ENCODE data around the gene PTPRD.

Gene PTPRD

GRCh38 chr9:8907868-8908267 is 1704.9 kb downstream of the PTPRD start (continued):
- TF ChIP-seq ZNF529 (tag by site-specific recombination; IDR thresholded peaks at IDR 0.05; ENCODE audit: insufficient replicate concordance) (no peak), ZSCAN4 (tag by site-specific recombination; IDR thresholded peaks at IDR 0.05) (no peak), BCL6B (tag by site-specific recombination; IDR thresholded peaks at IDR 0.05) (no peak), ZNF48 (tag by site-specific recombination; IDR thresholded peaks at IDR 0.05) (no peak), ZSCAN18 (tag by site-specific recombination; IDR thresholded peaks at IDR 0.05) (no peak), ZNF140 (tag by site-specific recombination; IDR thresholded peaks at IDR 0.05) (no peak), ZNF560 (tag by site-specific recombination; IDR thresholded peaks at IDR 0.05; ENCODE audit: borderline replicate concordance) (no peak), ZNF518A (tag by site-specific recombination; conservative IDR thresholded peaks at IDR 0.05; ENCODE audit: low read depth) (no peak)

- H3K27ac ChIP-seq (ENCODE audit: extremely low read depth, low read depth, low read length), result no peak overlapping the region
- H3K36me3 ChIP-seq (ENCODE audit: control insufficient read depth in 2 of 2, insufficient read depth in 1 of 2, low read length in 2 of 2), result no peaks in the 10 kb centered on the region
- H3K9me3 ChIP-seq (ENCODE audit: control insufficient read depth, insufficient read depth, low read depth, low read length), result no peaks in the 10 kb centered on the region
- ChIA-PET CTCF (interaction anchor here (0.6 to 1.9 kb wide), 2 partner anchors 10 to 61 kb away, joined by 3 to 15 read pairs; no protein-coding TSS in a partner anchor), POLR2A (interaction anchor here (0.7 kb wide), 1 partner anchor 677 kb away, joined by 3 read pairs; no protein-coding TSS in a partner anchor)
- TF ChIP-seq ZNF155 (tag by site-specific recombination; IDR thresholded peaks at IDR 0.05), result no peak
- no peak for TF ChIP-seq ZNF132 (tag by site-specific recombination; IDR thresholded peaks at IDR 0.05; ENCODE audit: borderline replicate concordance)
- TF ChIP-seq ZFHX2 (tag by site-specific recombination; conservative IDR thresholded peaks at IDR 0.05), result no peak
- TF ChIP-seq ZNF157 (tag by site-specific recombination; IDR thresholded peaks at IDR 0.05), result no peak
- H3K4me3 ChIP-seq (ENCODE audit: low read depth, low read length), result no peak overlapping the region
- H3K4me1 ChIP-seq (ENCODE audit: control insufficient read depth, insufficient read depth, low read length), result no peaks in the 10 kb centered on the region
Observed at GRCh38 chr9:8905731-8906130, 1707.1 kb downstream of the PTPRD start.

GRCh38 chr9:8904771-8905515 is 1707.9 kb downstream of the PTPRD start:
- CTCF ChIA-PET, result interaction anchor here (1.9 kb wide), 1 partner anchor 9 kb away, joined by 15 read pairs; no protein-coding TSS in a partner anchor
- H3K9me3 ChIP-seq (ENCODE audit: control insufficient read depth, insufficient read depth, low read depth, low read length), result no peaks in the 10 kb centered on the region
- POLR2A ChIA-PET, result no interaction called here
- H3K27ac ChIP-seq (ENCODE audit: extremely low read depth, low read depth, low read length), result no peak overlapping the region
- no peak overlapping the region for H3K4me3 ChIP-seq (ENCODE audit: low read depth, low read length)
- no peaks in the 10 kb centered on the region for H3K4me1 ChIP-seq (ENCODE audit: control insufficient read depth, insufficient read depth, low read length)
- H3K36me3 ChIP-seq (ENCODE audit: control insufficient read depth in 2 of 2, insufficient read depth in 1 of 2, low read length in 2 of 2), result no peaks in the 10 kb centered on the region
- TF ChIP-seq BCL11A (tag by site-specific recombination; IDR thresholded peaks at IDR 0.05; ENCODE audit: low read depth) (no peak), ZNF629 (tag by site-specific recombination; IDR thresholded peaks at IDR 0.05) (no peak), HOXD13 (CRISPR knock-in tag; IDR thresholded peaks at IDR 0.05; ENCODE audit: borderline replicate concordance) (no peak), ZNF423 (tag by site-specific recombination; IDR thresholded peaks at IDR 0.05) (no peak), ZNF777 (tag by site-specific recombination; IDR thresholded peaks at IDR 0.05; ENCODE audit: borderline replicate concordance) (no peak), ZNF362 (tag by site-specific recombination; IDR thresholded peaks at IDR 0.05) (no peak), ZNF404 (tag by site-specific recombination; IDR thresholded peaks at IDR 0.05) (no peak), ZNF211 (tag by site-specific recombination; IDR thresholded peaks at IDR 0.05; ENCODE audit: low read depth) (no peak), TCF7L2 (IDR thresholded peaks at IDR 0.05; ENCODE audit: borderline replicate concordance, low read depth, low read length) (no peak), KLF10 (tag by site-specific recombination; IDR thresholded peaks at IDR 0.05) (no peak)
